Trophoblast cell (in vitro differentiated cells and primary cell): ENCODE measurements around the gene TBC1D17.

ENCODE experiments used
- DNase-seq, 2 donors: peaks; one replicate each; pipeline ENCODE4 v3.0.0-alpha.2; 2016
- H2AFZ ChIP-seq: 2 replicates; pipeline ENCODE4 v1.6.1; 2013; ENCODE audit warnings: low read length, moderate library complexity, mild to moderate bottlenecking; ENCODE audit not compliant: insufficient read depth, poor library complexity
- H2AK5ac ChIP-seq: 2 replicates; pipeline ENCODE4 v1.6.1; 2013; ENCODE audit warnings: mild to moderate bottlenecking, low read length
- H2BK120ac ChIP-seq: 2 replicates; pipeline ENCODE4 v1.6.1; 2013; ENCODE audit warnings: low read length, mild to moderate bottlenecking, moderate library complexity; ENCODE audit not compliant: insufficient read depth, poor library complexity
- H2BK12ac ChIP-seq: 2 replicates; pipeline ENCODE4 v1.6.1; 2013; ENCODE audit warnings: mild to moderate bottlenecking, low read length, moderate library complexity
- H2BK5ac ChIP-seq: 2 replicates; pipeline ENCODE4 v1.6.1; 2013; ENCODE audit warnings: low read length, low read depth, moderate library complexity, mild to moderate bottlenecking; ENCODE audit not compliant: poor library complexity
- H3K14ac ChIP-seq: 2 replicates; pipeline ENCODE4 v1.6.1; 2013; ENCODE audit warnings: mild to moderate bottlenecking, low read length
- H3K18ac ChIP-seq: 2 replicates; pipeline ENCODE4 v1.6.1; 2013; ENCODE audit warnings: mild to moderate bottlenecking, low read length
- H3K23ac ChIP-seq: 2 replicates; pipeline ENCODE4 v1.6.1; 2013; ENCODE audit warnings: low read length
- H3K27ac ChIP-seq: 2 replicates; pipeline ENCODE4 v1.5.1; 2013; ENCODE audit warnings: low read depth, mild to moderate bottlenecking, inconsistent platforms, low read length, moderate library complexity
- H3K27me3 ChIP-seq: 2 replicates; pipeline ENCODE4 v1.6.1; 2013; ENCODE audit warnings: inconsistent platforms, mild to moderate bottlenecking, low read length, moderate library complexity; ENCODE audit not compliant: insufficient read depth
- H3K36me3 ChIP-seq, 2 experiments: 1 replicate in 1 of 2; 2 replicates in 1 of 2; pipeline ENCODE4 v1.6.1; 2013; ENCODE audit warnings: low read length in 2 of 2, mild to moderate bottlenecking in 2 of 2, moderate library complexity in 1 of 2; ENCODE audit not compliant: insufficient read depth in 2 of 2, control insufficient read depth in 1 of 2
- H3K4ac ChIP-seq: 2 replicates; pipeline ENCODE4 v1.6.1; 2013; ENCODE audit warnings: low read depth, mild to moderate bottlenecking, low read length, moderate library complexity
- H3K4me1 ChIP-seq, 2 experiments: 1 replicate in 1 of 2; 2 replicates in 1 of 2; pipeline ENCODE4 v1.6.1; 2013; ENCODE audit warnings: low read length in 2 of 2, mild to moderate bottlenecking in 2 of 2, moderate library complexity in 1 of 2; ENCODE audit not compliant: insufficient read depth in 2 of 2, control insufficient read depth in 1 of 2
- H3K4me2 ChIP-seq: 2 replicates; pipeline ENCODE4 v1.6.1; 2013; ENCODE audit warnings: inconsistent platforms, mild to moderate bottlenecking, low read length, moderate library complexity
- H3K4me3 ChIP-seq: 2 replicates; pipeline ENCODE4 v1.5.1; 2013; ENCODE audit warnings: mild to moderate bottlenecking, low read depth, low read length, inconsistent platforms
- H3K79me1 ChIP-seq: one replicate; pipeline ENCODE4 v1.6.1; 2013; ENCODE audit warnings: low read length
- H3K79me2 ChIP-seq: 2 replicates; pipeline ENCODE4 v1.6.1; 2013; ENCODE audit warnings: low read length, mild to moderate bottlenecking; ENCODE audit not compliant: control insufficient read depth, insufficient read depth, poor library complexity
- H3K9ac ChIP-seq: 2 replicates; pipeline ENCODE4 v1.6.1; 2013; ENCODE audit warnings: mild to moderate bottlenecking, low read length
- H3K9me3 ChIP-seq: 2 replicates; pipeline ENCODE4 v1.6.1; 2013; ENCODE audit warnings: low read depth, mild to moderate bottlenecking, control low read depth, inconsistent platforms, low read length; ENCODE audit not compliant: insufficient read depth
- H4K12ac ChIP-seq: 2 replicates; pipeline ENCODE4 v1.6.1; 2013; ENCODE audit warnings: low read depth, mild to moderate bottlenecking, low read length, moderate library complexity
- H4K8ac ChIP-seq: 2 replicates; pipeline ENCODE4 v1.6.1; 2013; ENCODE audit warnings: low read depth, mild to moderate bottlenecking, low read length, moderate library complexity
- H4K91ac ChIP-seq: one replicate; pipeline ENCODE4 v1.6.1; 2013; ENCODE audit warnings: low read depth, mild to moderate bottlenecking, low read length, moderate library complexity
- WGBS: extraction: QIAGEN DNeasy Blood & Tissue Kit; methylation state at CpG from one replicate; pipeline ENCODE4 v1.1.7; 2013; ENCODE audit warnings: missing lambda C conversion rate; ENCODE audit not compliant: insufficient read length, insufficient coverage; ENCODE audit errors: extremely low coverage; 5-methylcytosine and 5-hydroxymethylcytosine counted together

TBC1D17 gene

GRCh38 chr19:49904136-49904535 lies 26.6 kb downstream of the TBC1D17 start:
- Histone ChIP-seq H3K23ac (no peak overlapping the region), H2BK5ac (no peak overlapping the region), H2BK120ac (no peak overlapping the region), H3K18ac (no peak overlapping the region), H4K8ac (no peak overlapping the region), H3K36me3 (peaks cover 23 to 24% of the 10 kb centered on the region in 2 experiments), H3K4me2 (no peak overlapping the region), H3K4me3 (no peak overlapping the region), H2AFZ (no peak overlapping the region), H3K4ac (no peak overlapping the region), H3K27me3 (no peaks in the 10 kb centered on the region), H3K79me2 (no peaks in the 10 kb centered on the region), H3K79me1 (no peaks in the 10 kb centered on the region), H3K9me3 (peaks cover 6% of the 10 kb centered on the region), H3K9ac (no peak overlapping the region), H4K12ac (no peak overlapping the region), H3K4me1 (no peaks in the 10 kb centered on the region), H3K14ac (no peak overlapping the region), H2AK5ac (no peak overlapping the region), H2BK12ac (no peak overlapping the region), H4K91ac (no peak overlapping the region), H3K27ac (no peak overlapping the region)
- no peak for DNase-seq
- WGBS: no CpG with 5 or more reads among the region's 6 CpGs

DNA sequence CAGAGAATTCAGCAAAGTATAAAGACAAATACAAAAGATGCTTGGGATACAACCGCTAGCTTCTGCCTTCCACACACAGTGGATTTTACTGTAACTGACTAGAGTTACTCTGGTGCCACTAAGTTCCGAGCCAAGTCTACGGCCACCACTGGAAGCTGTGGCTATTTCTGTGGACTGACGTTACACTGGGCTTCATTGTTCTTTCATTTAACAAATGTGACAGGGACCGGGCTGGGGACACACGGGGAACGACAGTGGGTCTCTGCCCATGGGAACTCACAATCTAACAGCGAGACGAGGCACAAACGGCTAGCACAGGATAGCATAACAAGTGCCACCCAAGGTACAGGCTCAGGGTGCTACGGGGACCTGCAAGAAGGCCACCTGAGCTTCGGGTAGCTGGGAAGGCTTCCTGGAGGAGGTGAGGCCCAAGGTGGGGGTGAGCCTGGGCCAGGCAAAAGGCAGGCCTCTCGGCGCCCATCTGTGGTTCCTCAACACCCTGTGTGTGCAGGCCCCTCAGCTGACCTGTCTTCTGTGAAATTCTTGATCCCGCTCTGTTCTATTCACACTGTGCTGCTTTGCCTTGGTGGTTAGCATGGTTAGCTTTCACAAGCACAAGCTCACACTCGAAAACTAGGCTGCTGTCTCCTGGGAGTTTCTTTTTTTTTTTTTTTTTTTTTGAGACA lies 29.5 kb downstream of the TBC1D17 start:
- Histone ChIP-seq H2AFZ (no peak overlapping the region), H4K8ac (no peak overlapping the region), H3K14ac (no peak overlapping the region), H3K36me3 (peaks cover 37 to 41% of the 10 kb centered on the region in 2 experiments), H3K4me2 (no peak overlapping the region), H3K23ac (no peak overlapping the region), H2AK5ac (no peak overlapping the region), H3K79me1 (no peaks in the 10 kb centered on the region), H3K4me1 (no peaks in the 10 kb centered on the region), H3K27me3 (no peaks in the 10 kb centered on the region), H3K4ac (no peak overlapping the region), H4K91ac (no peak overlapping the region), H2BK5ac (no peak overlapping the region), H3K79me2 (no peaks in the 10 kb centered on the region), H2BK12ac (no peak overlapping the region), H3K4me3 (no peak overlapping the region), H3K27ac (no peak overlapping the region), H4K12ac (no peak overlapping the region), H3K18ac (no peak overlapping the region), H3K9me3 (peaks cover 6% of the 10 kb centered on the region), H2BK120ac (no peak overlapping the region), H3K9ac (no peak overlapping the region)
- DNase-seq: no peak
- no CpG with 5 or more reads among the region's 16 CpGs for WGBS

DNA sequence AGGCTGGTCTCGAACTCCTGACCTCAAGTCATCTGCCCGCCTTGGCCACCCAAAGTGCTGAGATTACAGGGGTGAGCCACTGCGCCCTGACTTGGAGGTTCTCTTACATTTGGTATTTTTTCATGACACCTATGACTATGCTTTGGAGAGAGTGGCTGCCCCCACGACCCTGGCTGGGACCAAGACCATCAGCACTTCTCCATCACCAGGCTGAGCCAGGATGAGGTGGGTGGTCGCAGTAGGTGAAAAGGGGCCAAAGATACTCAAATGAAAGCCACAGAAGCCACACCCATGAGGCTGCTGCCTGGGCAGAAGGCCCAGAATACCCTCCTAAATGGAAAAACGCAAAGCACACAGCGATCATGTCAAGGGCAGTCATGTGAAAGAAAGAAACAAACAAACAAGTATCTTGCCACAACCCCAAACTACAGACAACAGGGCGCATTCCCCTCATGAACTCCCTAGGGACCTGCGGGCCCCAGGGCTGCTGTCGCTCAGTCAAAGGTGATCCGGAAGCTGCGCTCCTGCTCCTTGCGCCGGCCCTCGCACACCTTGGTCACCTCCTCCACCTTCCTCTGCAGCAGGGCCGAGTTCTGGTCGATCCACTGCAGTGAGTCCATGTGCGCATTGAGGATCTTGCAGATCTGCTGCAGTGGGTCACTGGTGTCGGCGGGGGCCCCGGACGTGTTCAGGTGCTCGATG lies 30.4 kb downstream of the TBC1D17 start:
- no peak overlapping the region for H4K8ac ChIP-seq
- no peak overlapping the region for H3K14ac ChIP-seq
- no peak overlapping the region for H2BK120ac ChIP-seq
- no CpG with 5 or more reads among the region's 23 CpGs for WGBS
- no peak for DNase-seq
- H4K12ac ChIP-seq: no peak overlapping the region
- H3K9me3 ChIP-seq: peaks cover 6% of the 10 kb centered on the region
- H3K79me1 ChIP-seq: no peaks in the 10 kb centered on the region
- H4K91ac ChIP-seq: no peak overlapping the region
- H2BK12ac ChIP-seq: no peak overlapping the region
- H3K4me2 ChIP-seq: no peak overlapping the region
- H3K36me3 ChIP-seq: peaks cover 43 to 48% of the 10 kb centered on the region in 2 experiments
- H3K9ac ChIP-seq: no peak overlapping the region
- no peak overlapping the region for H3K4ac ChIP-seq
- H2AFZ ChIP-seq: no peak overlapping the region
- H3K23ac ChIP-seq: no peak overlapping the region
- no peak overlapping the region for H2BK5ac ChIP-seq
- H3K79me2 ChIP-seq: no peaks in the 10 kb centered on the region
- H3K27ac ChIP-seq: no peak overlapping the region
- no peak overlapping the region for H3K4me3 ChIP-seq
- no peak overlapping the region for H3K18ac ChIP-seq
- no peaks in the 10 kb centered on the region for H3K4me1 ChIP-seq
- no peak overlapping the region for H2AK5ac ChIP-seq
- no peaks in the 10 kb centered on the region for H3K27me3 ChIP-seq

GRCh38 chr19:49908480-49909420 lies 31.2 kb downstream of the TBC1D17 start:
- H3K4ac ChIP-seq: no peak overlapping the region
- H4K91ac ChIP-seq: no peak overlapping the region
- H3K4me2 ChIP-seq: no peak overlapping the region
- no peak overlapping the region for H4K12ac ChIP-seq
- H3K14ac ChIP-seq: no peak overlapping the region
- H3K4me3 ChIP-seq: no peak overlapping the region
- H3K36me3 ChIP-seq: peaks cover 51 to 55% of the 10 kb centered on the region in 2 experiments
- H3K18ac ChIP-seq: no peak overlapping the region
- H3K27ac ChIP-seq: no peak overlapping the region
- no peak overlapping the region for H3K9ac ChIP-seq
- no peak for DNase-seq
- peaks cover 6% of the 10 kb centered on the region for H3K9me3 ChIP-seq
- H3K23ac ChIP-seq: no peak overlapping the region
- no peak overlapping the region for H2AFZ ChIP-seq
- no peak overlapping the region for H2BK5ac ChIP-seq
- no peaks in the 10 kb centered on the region for H3K79me1 ChIP-seq
- H3K79me2 ChIP-seq: no peaks in the 10 kb centered on the region
- H2BK120ac ChIP-seq: no peak overlapping the region
- H3K4me1 ChIP-seq: no peaks in the 10 kb centered on the region
- no peak overlapping the region for H4K8ac ChIP-seq
- no peak overlapping the region for H2AK5ac ChIP-seq
- no CpG with 5 or more reads among the region's 37 CpGs for WGBS
- no peak overlapping the region for H2BK12ac ChIP-seq
- no peaks in the 10 kb centered on the region for H3K27me3 ChIP-seq
